Measurements from ENCODE around the gene CLC.

Gene CLC

DNA sequence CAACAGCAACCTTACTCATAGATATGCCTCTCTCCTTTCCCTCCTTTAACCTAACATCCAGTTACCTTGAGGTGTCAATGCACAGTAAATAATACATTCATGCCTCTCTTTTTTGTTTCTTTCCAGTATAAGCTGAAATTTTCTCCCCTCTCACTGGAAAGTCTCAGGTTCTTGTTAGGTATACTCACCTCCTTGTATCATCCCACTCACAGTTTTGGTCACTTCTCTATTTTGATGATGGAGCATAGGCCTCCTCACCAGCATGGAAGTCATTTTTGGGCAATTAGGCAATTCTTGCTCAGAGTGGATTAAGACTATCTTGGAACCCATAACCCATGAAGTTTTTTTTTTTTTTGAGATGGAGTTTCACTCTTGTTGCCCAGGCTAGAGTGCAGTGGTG is 39.3 kb downstream of the CLC start:
- TF ChIP-seq CTCF (IDR thresholded peaks at IDR 0.05; ENCODE audit: low read depth, low read length, poor library complexity, severe bottlenecking) (no peak), EZH2phosphoT487 (IDR thresholded peaks at IDR 0.05; ENCODE audit: borderline replicate concordance, low read length) (no peak)
- no peaks in the 10 kb centered on the region for H3F3A ChIP-seq (ENCODE audit: control insufficient read depth, insufficient read depth)
- H3K4me2 ChIP-seq (ENCODE audit: low read length) = no peak overlapping the region
- no peaks in the 10 kb centered on the region for H3K36me3 ChIP-seq (ENCODE audit: control insufficient read depth, low read length)
- no peaks in the 10 kb centered on the region for H4K20me1 ChIP-seq (ENCODE audit: control insufficient read depth, insufficient read depth, low read depth, low read length)
- no peak overlapping the region for H3K27ac ChIP-seq (ENCODE audit: low read depth, low read length)
- no peaks in the 10 kb centered on the region for H3K79me2 ChIP-seq (ENCODE audit: control insufficient read depth, low read length)
- H3K9me2 ChIP-seq (replicated peaks; ENCODE audit: control insufficient read depth, low read length) = no peaks in the 10 kb centered on the region
- H3K9me3 ChIP-seq (ENCODE audit: control insufficient read depth, insufficient read depth, low read length) = no peaks in the 10 kb centered on the region
- H3K27me3 ChIP-seq (ENCODE audit: control insufficient read depth, low read length) = peaks cover 6% of the 10 kb centered on the region; the same call in 1 of the 2 replicates
- H3K4me1 ChIP-seq (ENCODE audit: control insufficient read depth, low read length) = peaks cover 10% of the 10 kb centered on the region
- no peak overlapping the region for H3K4me3 ChIP-seq (ENCODE audit: low read length)

- no peaks in the 10 kb centered on the region for H4K20me1 ChIP-seq (ENCODE audit: control insufficient read depth, insufficient read depth, low read depth, low read length)
- no peaks in the 10 kb centered on the region for H3K36me3 ChIP-seq (ENCODE audit: control insufficient read depth, low read length)
- H3K9me3 ChIP-seq (ENCODE audit: control insufficient read depth, insufficient read depth, low read length) = no peaks in the 10 kb centered on the region
- peaks cover 7% of the 10 kb centered on the region for H3K4me1 ChIP-seq (ENCODE audit: control insufficient read depth, low read length)
- no peaks in the 10 kb centered on the region for H3K79me2 ChIP-seq (ENCODE audit: control insufficient read depth, low read length)
- H3K27me3 ChIP-seq (ENCODE audit: control insufficient read depth, low read length) = peaks cover 22% of the 10 kb centered on the region
- H3K4me3 ChIP-seq (ENCODE audit: low read length) = no peak overlapping the region
- no peak overlapping the region for H3K4me2 ChIP-seq (ENCODE audit: low read length)
- H3F3A ChIP-seq (ENCODE audit: control insufficient read depth, insufficient read depth) = no peaks in the 10 kb centered on the region
- no peak for TF ChIP-seq EZH2phosphoT487 (IDR thresholded peaks at IDR 0.05; ENCODE audit: borderline replicate concordance, low read length)
- TF ChIP-seq CTCF (IDR thresholded peaks at IDR 0.05; ENCODE audit: low read depth, low read length, poor library complexity, severe bottlenecking) = no peak
- H3K9me2 ChIP-seq (replicated peaks; ENCODE audit: control insufficient read depth, low read length) = no peaks in the 10 kb centered on the region
- no peak overlapping the region for H3K27ac ChIP-seq (ENCODE audit: low read depth, low read length)
Observed at GRCh38 chr19:39696387-39696786, 41.4 kb downstream of the CLC start.

GRCh38 chr19:39695759-39696158 is 42.1 kb downstream of the CLC start:
- no peaks in the 10 kb centered on the region for H3K79me2 ChIP-seq (ENCODE audit: control insufficient read depth, low read length)
- peaks cover 28% of the 10 kb centered on the region for H3K27me3 ChIP-seq (ENCODE audit: control insufficient read depth, low read length)
- H3K27ac ChIP-seq (ENCODE audit: low read depth, low read length) = no peak overlapping the region
- H3K4me1 ChIP-seq (ENCODE audit: control insufficient read depth, low read length) = peaks cover 1% of the 10 kb centered on the region
- no peaks in the 10 kb centered on the region for H4K20me1 ChIP-seq (ENCODE audit: control insufficient read depth, insufficient read depth, low read depth, low read length)
- H3F3A ChIP-seq (ENCODE audit: control insufficient read depth, insufficient read depth) = no peaks in the 10 kb centered on the region
- no peaks in the 10 kb centered on the region for H3K9me3 ChIP-seq (ENCODE audit: control insufficient read depth, insufficient read depth, low read length)
- no peaks in the 10 kb centered on the region for H3K36me3 ChIP-seq (ENCODE audit: control insufficient read depth, low read length)
- no peak for TF ChIP-seq CTCF (IDR thresholded peaks at IDR 0.05; ENCODE audit: low read depth, low read length, poor library complexity, severe bottlenecking)
- TF ChIP-seq EZH2phosphoT487 (IDR thresholded peaks at IDR 0.05; ENCODE audit: borderline replicate concordance, low read length) = no peak
- no peak overlapping the region for H3K4me2 ChIP-seq (ENCODE audit: low read length)
- no peak overlapping the region for H3K4me3 ChIP-seq (ENCODE audit: low read length)
- no peaks in the 10 kb centered on the region for H3K9me2 ChIP-seq (replicated peaks; ENCODE audit: control insufficient read depth, low read length)

DNA sequence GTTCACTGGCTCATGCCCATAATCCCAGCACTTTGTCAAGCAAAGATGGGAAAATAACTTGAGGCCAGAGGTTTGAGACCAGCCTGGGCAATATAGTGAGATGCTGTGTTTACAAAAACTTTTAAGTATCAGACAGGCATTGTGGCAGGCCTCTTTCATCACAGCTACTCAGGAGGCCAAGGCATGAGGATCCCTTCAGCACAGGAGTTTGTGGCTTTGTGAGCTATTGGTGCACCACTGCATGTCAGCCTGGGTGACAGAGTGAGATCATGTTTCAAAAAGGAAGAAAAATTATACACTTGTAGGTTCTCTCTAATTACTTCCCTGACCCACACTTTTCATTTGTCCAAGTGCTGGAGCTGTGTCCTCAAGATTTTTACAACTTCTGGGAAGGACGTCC is 45.0 kb downstream of the CLC start:
- Histone ChIP-seq H3K4me1 (ENCODE audit: control insufficient read depth, low read length) (no peaks in the 10 kb centered on the region), H3K27me3 (ENCODE audit: control insufficient read depth, low read length) (peaks cover 28% of the 10 kb centered on the region), H3K4me3 (ENCODE audit: low read length) (no peak overlapping the region), H3F3A (ENCODE audit: control insufficient read depth, insufficient read depth) (no peaks in the 10 kb centered on the region), H4K20me1 (ENCODE audit: control insufficient read depth, insufficient read depth, low read depth, low read length) (no peaks in the 10 kb centered on the region), H3K27ac (ENCODE audit: low read depth, low read length) (no peak overlapping the region), H3K36me3 (ENCODE audit: control insufficient read depth, low read length) (no peaks in the 10 kb centered on the region), H3K4me2 (ENCODE audit: low read length) (no peak overlapping the region), H3K79me2 (ENCODE audit: control insufficient read depth, low read length) (no peaks in the 10 kb centered on the region), H3K9me3 (ENCODE audit: control insufficient read depth, insufficient read depth, low read length) (no peaks in the 10 kb centered on the region; the same call in 1 of the 2 replicates), H3K9me2 (replicated peaks; ENCODE audit: control insufficient read depth, low read length) (no peaks in the 10 kb centered on the region)
- TF ChIP-seq CTCF (IDR thresholded peaks at IDR 0.05; ENCODE audit: low read depth, low read length, poor library complexity, severe bottlenecking) (no peak), EZH2phosphoT487 (IDR thresholded peaks at IDR 0.05; ENCODE audit: borderline replicate concordance, low read length) (no peak)
